Occipital lobe (tissue), 2 donors: ENCODE data around the gene UTS2B. TPM values are rescaled to one million over a fixed set of nuclear protein-coding genes. Genes with fewer than 3 reads are reported as not detected.

Experiments
- DNase-seq: peaks from one replicate; lab custom pipeline; 2025; lab: John Stamatoyannopoulos, UW
- total RNA-seq: library from RNA; depleted of rRNA; stranded (reverse); fragments of >200 nt; gene quantifications from one replicate; pipeline ENCODE4 v1.2.3, GENCODE V29; 2014

UTS2B gene
- total RNA-seq, 1 donor from 2014 or later = 1.6 TPM

- DNase-seq = no peak
These were observed 86.0 kb downstream of the UTS2B start for GRCh38 chr3:191244242-191244867.

GRCh38 chr3:191240486-191240885 is 89.8 kb downstream of the UTS2B start:
- DNase-seq = no peak

GRCh38 chr3:191239407-191240031 is 90.8 kb downstream of the UTS2B start:
- DNase-seq = no peak

- no peak for DNase-seq
These were observed 92.0 kb downstream of the UTS2B start for GRCh38 chr3:191238321-191238817.

GRCh38 chr3:191237047-191237882 is 93.1 kb downstream of the UTS2B start:
- no peak for DNase-seq

GRCh38 chr3:191236646-191237045 is 93.7 kb downstream of the UTS2B start:
- no peak for DNase-seq

- DNase-seq = no peak
These were observed 94.7 kb downstream of the UTS2B start for GRCh38 chr3:191235331-191236314.

- DNase-seq = no peak
These were observed 96.1 kb downstream of the UTS2B start for GRCh38 chr3:191234216-191234615.

GRCh38 chr3:191227541-191227940 is 102.8 kb downstream of the UTS2B start:
- no peak for DNase-seq

GRCh38 chr3:191221638-191222037 is 108.7 kb downstream of the UTS2B start:
- no peak for DNase-seq

- DNase-seq = no peak
These were observed 109.4 kb downstream of the UTS2B start for GRCh38 chr3:191220908-191221307.

- no peak for DNase-seq
These were observed 113.0 kb downstream of the UTS2B start for GRCh38 chr3:191217301-191217700.

Other genes starting within 250 kb of the UTS2B start
- gene OSTN, start 131.3 kb downstream of the UTS2B start, total RNA-seq = 122 TPM
- gene CCDC50, start 1.1 kb downstream of the UTS2B start, total RNA-seq = 115 TPM
- not detected for gene PYDC2, start 130.6 kb upstream of the UTS2B start, total RNA-seq